Heart right ventricle (tissue), 16 donors: ENCODE measurements around the gene RASGRP4. TPM values are rescaled to one million over a fixed set of nuclear protein-coding genes. Genes with fewer than 3 reads are reported as not detected.

Source experiments
- ATAC-seq, 8 donors: fragments of 200-7000 bp; cut with Tn5 transposase; one replicate each; pipeline ENCODE4 v1.9.1; 2020; ENCODE audit warnings: mild to moderate bottlenecking in 8 of 8, moderate library complexity in 8 of 8, moderate number of reproducible peaks in 1 of 8
- DNase-seq, 2 donors: peaks; one replicate each; pipeline ENCODE4 v3.0.0-alpha.2; 2020
- H3K27ac ChIP-seq, 10 donors: fragments of 200-600 bp; sonication (generic) in 2 of 10; one replicate each; pipeline versions ENCODE4 v1.5.0 to v1.8.0; 2020 to 2022; ENCODE audit warnings: mild to moderate bottlenecking in 3 of 10
- H3K27me3 ChIP-seq, 7 donors: fragments of 200-600 bp; one replicate each; pipeline ENCODE4 v1.8.0; 2021 to 2022; ENCODE audit warnings: mild to moderate bottlenecking in 2 of 7
- H3K36me3 ChIP-seq, 9 donors: fragments of 200-600 bp; sonication (generic) in 1 of 9; one replicate each; pipeline versions ENCODE4 v1.5.0 to v1.8.0; 2020 to 2022; ENCODE audit warnings: mild to moderate bottlenecking in 2 of 9
- H3K4me1 ChIP-seq, 9 donors: fragments of 200-600 bp; sonication (generic) in 1 of 9; one replicate each; pipeline versions ENCODE4 v1.5.0 to v1.8.0; 2020 to 2022; ENCODE audit warnings: mild to moderate bottlenecking in 4 of 9
- H3K4me3 ChIP-seq, 10 donors: fragments of 200-600 bp; sonication (generic) in 2 of 10; one replicate each; pipeline versions ENCODE4 v1.5.0 to v1.8.0; 2020 to 2022; ENCODE audit warnings: mild to moderate bottlenecking in 7 of 10, moderate library complexity in 2 of 10
- H3K9me3 ChIP-seq, 11 donors: fragments of 200-600 bp in 10 of 11; sonication (generic) in 2 of 11; one replicate each; pipeline versions ENCODE4 v1.5.0 to v1.8.0; 2013 to 2022; ENCODE audit warnings: mild to moderate bottlenecking in 2 of 11, control low read depth in 1 of 11, moderate library complexity in 1 of 11
- WGBS, 2 donors: extraction: QIAGEN DNeasy Blood & Tissue Kit; methylation state at CpG; one replicate each; pipeline ENCODE4 v1.1.7; 2013; ENCODE audit warnings: inconsistent platforms in 1 of 2; 5-methylcytosine and 5-hydroxymethylcytosine counted together
- intact Hi-C, 10 donors: fragments of 100-400 bp; cut with DNase I; formaldehyde crosslinking; loops; one replicate each; pipeline versions ENCODE4 v1.11.1 to v1.14.2; 2022
- polyA plus RNA-seq, 2 donors: library from polyadenylated mRNA; stranded (reverse); fragments of 200-250 nt; gene quantifications; one replicate each; pipeline ENCODE4 v1.2.3, GENCODE V29; 2013
- total RNA-seq, 10 donors: library from RNA; stranded (reverse); fragmentation: NEBNext Ultra II Directional in 3 of 10; extraction: Animal tissue kit (Norgen Biotek cat#: 25700) in 3 of 10; gene quantifications; one replicate each; pipeline versions ENCODE4 v1.2.1 to v1.2.4, GENCODE V29; 2021 to 2023
- TF ChIP-seq, protein P1 (sequence below), 9 donors: fragments of 200-600 bp; sonication (generic) in 2 of 9; IDR thresholded peaks; one replicate each; pipeline versions ENCODE4 v1.5.0 to v1.8.0; 2021 to 2022; ENCODE audit warnings: antibody characterized with exemption in 9 of 9, mild to moderate bottlenecking in 5 of 9, moderate library complexity in 1 of 9
- donor health status: Arrhythmogenic right ventricular cardiomyopathy.
- donor health status: ischemic (EF 13 %, LVEDD 7.1; RV severe dilation, severe dysfunction).
- donor health status: healthy with polysubstance abuse.
- donor health status: DM: no; HTN: yes; CAD: no.
- donor health status: DM: no; HTN: no; CAD: no.
- donor health status: ischemic (EF 25% LVEDD 6.9; RV normal size, moderate dysfunction).
- donor health status: ischemic (EF 25% LVEDD 5.7; RV mildly dilated, moderate dysfunction).
- donor health status: healthy.
- donor health status: DM: yes; HTN: yes; CAD: no.
- donor health status: Ischemic cardiomyopathy.
- donor health status: ischemic (EF 35%, LVEDD 5.7; RV mildly dilated, moderate dysfunction).
- donor health status: nonischemic (EF 11% LVEDD 7.7; RV severe dilation, severe dysfunction).
- donor health status: DM: yes; HTN: yes; CAD: no.
- donor health status: PGD.
- donor health status: ischemic (EF 29% LVEDD 5.4; RV normal size, mild dysfunction).
- donor health status: nonischemic (EF 23%, LVEDD 6.1; RV moderate dilation, normal function).

The RASGRP4 gene
- total and polyA plus RNA-seq, 12 donors = 0.42 to 3.5 (median 0.91) TPM

DNA sequence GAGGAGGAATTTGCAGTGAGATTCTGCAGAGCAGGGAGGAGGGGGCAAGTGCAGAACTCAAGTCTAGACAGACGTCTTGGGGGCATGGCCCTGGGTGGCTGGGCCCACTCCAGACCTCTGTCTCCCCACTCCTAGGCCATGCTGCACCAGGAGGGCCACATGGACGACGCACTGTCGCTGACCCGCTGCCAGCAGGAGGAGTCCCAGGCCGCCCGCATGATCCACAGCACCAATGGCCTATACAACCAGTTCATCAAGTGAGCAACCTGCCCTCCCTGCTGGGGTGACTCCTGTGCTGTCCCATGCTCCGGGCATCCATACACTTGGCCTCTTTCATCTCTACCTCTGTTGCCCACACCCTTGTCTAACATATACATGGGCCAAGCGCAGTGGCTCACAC, 25.6 kb upstream of the RASGRP4 start:
- no peak overlapping the region for H3K27ac ChIP-seq
- H3K27me3 ChIP-seq = no peaks in the 10 kb centered on the region
- intact Hi-C loops = no loop called here
- 86 to 88% methylated on average over 9 of the region's 9 CpGs for WGBS, 2 donors
- no peaks in the 10 kb centered on the region for H3K36me3 ChIP-seq
- no peak overlapping the region for H3K4me3 ChIP-seq
- DNase-seq (no peak), ATAC-seq (no peak)
- no peaks in the 10 kb centered on the region for H3K9me3 ChIP-seq
- no peaks in the 10 kb centered on the region for H3K4me1 ChIP-seq
- TF ChIP-seq, protein P1, sequence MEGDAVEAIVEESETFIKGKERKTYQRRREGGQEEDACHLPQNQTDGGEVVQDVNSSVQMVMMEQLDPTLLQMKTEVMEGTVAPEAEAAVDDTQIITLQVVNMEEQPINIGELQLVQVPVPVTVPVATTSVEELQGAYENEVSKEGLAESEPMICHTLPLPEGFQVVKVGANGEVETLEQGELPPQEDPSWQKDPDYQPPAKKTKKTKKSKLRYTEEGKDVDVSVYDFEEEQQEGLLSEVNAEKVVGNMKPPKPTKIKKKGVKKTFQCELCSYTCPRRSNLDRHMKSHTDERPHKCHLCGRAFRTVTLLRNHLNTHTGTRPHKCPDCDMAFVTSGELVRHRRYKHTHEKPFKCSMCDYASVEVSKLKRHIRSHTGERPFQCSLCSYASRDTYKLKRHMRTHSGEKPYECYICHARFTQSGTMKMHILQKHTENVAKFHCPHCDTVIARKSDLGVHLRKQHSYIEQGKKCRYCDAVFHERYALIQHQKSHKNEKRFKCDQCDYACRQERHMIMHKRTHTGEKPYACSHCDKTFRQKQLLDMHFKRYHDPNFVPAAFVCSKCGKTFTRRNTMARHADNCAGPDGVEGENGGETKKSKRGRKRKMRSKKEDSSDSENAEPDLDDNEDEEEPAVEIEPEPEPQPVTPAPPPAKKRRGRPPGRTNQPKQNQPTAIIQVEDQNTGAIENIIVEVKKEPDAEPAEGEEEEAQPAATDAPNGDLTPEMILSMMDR (IDR thresholded peaks at IDR 0.05) = no peak

DNA sequence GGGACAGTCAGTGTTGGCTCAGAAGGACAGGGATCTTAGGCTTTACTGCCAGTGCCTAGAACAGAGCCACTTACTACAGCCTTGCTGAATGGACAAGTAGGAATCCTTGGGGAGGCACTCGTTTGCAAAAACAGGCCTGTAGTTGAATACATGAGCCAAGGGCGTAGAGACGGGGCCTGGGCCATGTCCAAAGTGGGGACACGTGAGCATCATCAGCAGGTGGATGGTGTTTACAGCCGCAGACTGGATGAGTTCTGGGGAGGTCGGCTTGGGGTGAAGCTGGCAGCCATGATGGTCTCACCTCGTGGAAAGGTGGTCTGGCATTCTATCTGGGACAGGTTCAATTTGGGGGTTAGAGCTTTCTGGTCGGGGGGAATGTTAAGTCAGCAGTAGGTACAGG, 25.0 kb upstream of the RASGRP4 start:
- intact Hi-C loops = no loop called here
- no peak for DNase-seq
- Histone ChIP-seq H3K36me3 (no peaks in the 10 kb centered on the region), H3K27ac (no peak overlapping the region), H3K4me1 (no peaks in the 10 kb centered on the region), H3K9me3 (no peaks in the 10 kb centered on the region), H3K4me3 (no peak overlapping the region), H3K27me3 (no peaks in the 10 kb centered on the region)
- 78 to 80% methylated on average over 8 of the region's 8 CpGs for WGBS, 2 donors
- TF ChIP-seq, protein P1 (IDR thresholded peaks at IDR 0.05) = no peak
- ATAC-seq = no peak

- Histone ChIP-seq H3K27ac (no peak overlapping the region), H3K9me3 (no peaks in the 10 kb centered on the region), H3K36me3 (no peaks in the 10 kb centered on the region), H3K4me3 (no peak overlapping the region), H3K27me3 (no peaks in the 10 kb centered on the region), H3K4me1 (no peaks in the 10 kb centered on the region)
- ATAC-seq (no peak), DNase-seq (no peak)
- intact Hi-C loops = no loop called here
- WGBS, 2 donors = 78 to 88% methylated on average over 5 of the region's 5 CpGs
- TF ChIP-seq, protein P1 (IDR thresholded peaks at IDR 0.05) = no peak
Measured at GRCh38 chr19:38449518-38449917, 23.5 kb upstream of the RASGRP4 start.

DNA sequence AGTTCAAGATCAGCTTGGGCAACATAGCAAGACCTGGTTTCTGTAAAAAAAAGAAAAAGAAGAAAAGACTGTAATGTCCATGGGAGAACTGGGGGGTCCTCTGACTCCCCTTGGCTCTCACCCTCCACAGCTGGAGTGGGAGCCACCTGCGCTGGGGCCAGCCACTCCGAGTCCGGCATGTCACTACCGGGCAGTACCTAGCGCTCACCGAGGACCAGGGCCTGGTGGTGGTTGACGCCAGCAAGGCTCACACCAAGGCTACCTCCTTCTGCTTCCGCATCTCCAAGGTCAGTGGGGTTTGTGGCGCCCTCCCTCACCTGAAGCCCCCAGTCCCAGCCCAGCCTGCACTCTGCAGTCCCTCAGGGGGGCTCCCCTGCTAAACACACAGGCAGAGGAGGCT, 22.2 kb upstream of the RASGRP4 start:
- ATAC-seq (no peak), DNase-seq (no peak)
- Histone ChIP-seq H3K36me3 (no peaks in the 10 kb centered on the region), H3K4me1 (no peaks in the 10 kb centered on the region), H3K27ac (no peak overlapping the region), H3K4me3 (no peak overlapping the region), H3K9me3 (no peaks in the 10 kb centered on the region), H3K27me3 (peaks cover 0 to 2% (median 0%) of the 10 kb centered on the region in 7 donors)
- WGBS, 2 donors = 93 to 94% methylated on average over 9 of the region's 9 CpGs
- TF ChIP-seq, protein P1 (IDR thresholded peaks at IDR 0.05) = no peak
- intact Hi-C loops = no loop called here
